Thyroid gland (tissue), 4 donors: ENCODE measurements around the gene TMEM150C.

Source experiments
- POLR2A ChIP-seq, 2 donors: fragments of 450-650 bp; IDR thresholded peaks; one replicate each; pipeline ENCODE4 v1.6.1; 2017; ENCODE audit warnings: antibody characterized with exemption in 2 of 2, mild to moderate bottlenecking in 2 of 2, moderate library complexity in 1 of 2
- TF ChIP-seq, protein P1 (sequence below), 6 experiments: fragments of 200-600 bp in 3 of 6; fragments of 450-650 bp in 3 of 6; sonication (generic) in 3 of 6; IDR thresholded peaks; one replicate each; pipeline ENCODE4 v1.5.1; 2016 to 2019; ENCODE audit warnings: antibody characterized with exemption in 6 of 6, mild to moderate bottlenecking in 2 of 6, inconsistent platforms in 1 of 6, moderate library complexity in 1 of 6

DNA sequence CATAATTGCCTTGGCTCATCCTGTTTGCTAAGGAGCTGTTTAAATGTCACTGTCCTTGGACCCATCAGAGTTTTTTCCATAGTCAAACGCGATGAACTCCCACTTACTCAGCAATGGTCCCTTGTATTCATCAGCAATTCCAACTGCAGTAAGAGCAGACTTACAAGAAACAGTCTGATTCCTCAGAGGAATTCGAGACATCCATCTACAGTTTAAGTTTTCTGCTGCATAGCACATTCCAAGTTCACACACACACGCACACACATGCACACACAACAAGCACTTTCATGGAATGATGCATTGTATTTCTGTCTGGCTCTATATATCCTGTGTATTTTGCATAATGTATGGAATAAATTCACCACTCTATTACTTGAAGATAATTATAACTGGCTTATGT is 32.7 kb upstream of the TMEM150C start:
- TF ChIP-seq, protein P1, sequence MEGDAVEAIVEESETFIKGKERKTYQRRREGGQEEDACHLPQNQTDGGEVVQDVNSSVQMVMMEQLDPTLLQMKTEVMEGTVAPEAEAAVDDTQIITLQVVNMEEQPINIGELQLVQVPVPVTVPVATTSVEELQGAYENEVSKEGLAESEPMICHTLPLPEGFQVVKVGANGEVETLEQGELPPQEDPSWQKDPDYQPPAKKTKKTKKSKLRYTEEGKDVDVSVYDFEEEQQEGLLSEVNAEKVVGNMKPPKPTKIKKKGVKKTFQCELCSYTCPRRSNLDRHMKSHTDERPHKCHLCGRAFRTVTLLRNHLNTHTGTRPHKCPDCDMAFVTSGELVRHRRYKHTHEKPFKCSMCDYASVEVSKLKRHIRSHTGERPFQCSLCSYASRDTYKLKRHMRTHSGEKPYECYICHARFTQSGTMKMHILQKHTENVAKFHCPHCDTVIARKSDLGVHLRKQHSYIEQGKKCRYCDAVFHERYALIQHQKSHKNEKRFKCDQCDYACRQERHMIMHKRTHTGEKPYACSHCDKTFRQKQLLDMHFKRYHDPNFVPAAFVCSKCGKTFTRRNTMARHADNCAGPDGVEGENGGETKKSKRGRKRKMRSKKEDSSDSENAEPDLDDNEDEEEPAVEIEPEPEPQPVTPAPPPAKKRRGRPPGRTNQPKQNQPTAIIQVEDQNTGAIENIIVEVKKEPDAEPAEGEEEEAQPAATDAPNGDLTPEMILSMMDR (IDR thresholded peaks at IDR 0.05) = no peak
- no peak for TF ChIP-seq POLR2A (IDR thresholded peaks at IDR 0.05)
